Activated CD8-positive, alpha-beta memory T cell treated with anti-CD3 and anti-CD28 coated beads, Interleukin-2, amount 10 ng/mL, durations not matched to agents 7 days and 5 days (primary cell): ENCODE results near the gene PKIB. TPM values are rescaled to one million over a fixed set of nuclear protein-coding genes. Genes with fewer than 3 reads are reported as not detected.
A peak's percentile ranks its signal among the peaks of the same experiment; 100 is the strongest.

ENCODE experiments used
- ATAC-seq: fragments of 150-1000 bp; cut with Tn5 transposase; one replicate; pipeline ENCODE4 v1.10.0; 2021; ENCODE audit warnings: moderate library complexity
- CTCF ChIA-PET: fragments of 350-600 bp; sonication (Branson Sonifier 250); formaldehyde crosslinking; loops from one replicate; lab custom pipeline; 2021; ENCODE audit warnings: antibody characterized with exemption; lab: Charles Lee
- DNase-seq: peaks from one replicate; pipeline ENCODE4 v3.0.0-alpha.2; 2020
- H3K27ac Mint-ChIP-seq: one replicate; pipeline ENCODE4 v1.8.0; 2021; ENCODE audit warnings: mild to moderate bottlenecking, mixed read lengths
- H3K27me3 Mint-ChIP-seq: one replicate; pipeline ENCODE4 v1.8.0; 2021; ENCODE audit warnings: mixed read lengths
- H3K36me3 Mint-ChIP-seq: one replicate; pipeline ENCODE4 v1.8.0; 2021; ENCODE audit warnings: mild to moderate bottlenecking, mixed read lengths
- H3K4me1 Mint-ChIP-seq: one replicate; pipeline ENCODE4 v1.8.0; 2021; ENCODE audit warnings: mixed read lengths
- H3K4me3 Mint-ChIP-seq: one replicate; pipeline ENCODE4 v1.8.0; 2021; ENCODE audit warnings: mild to moderate bottlenecking, moderate library complexity, mixed read lengths
- H3K9me3 Mint-ChIP-seq: one replicate; pipeline ENCODE4 v1.8.0; 2022; ENCODE audit warnings: low read depth, mixed read lengths
- total RNA-seq, 2 experiments: library from RNA; stranded (reverse); gene quantifications; one replicate each; pipeline ENCODE4 v1.2.3, GENCODE V29; 2021

Gene PKIB
- total RNA-seq, 2 experiments from 2014 or later = 0.47 to 0.91 TPM

DNA sequence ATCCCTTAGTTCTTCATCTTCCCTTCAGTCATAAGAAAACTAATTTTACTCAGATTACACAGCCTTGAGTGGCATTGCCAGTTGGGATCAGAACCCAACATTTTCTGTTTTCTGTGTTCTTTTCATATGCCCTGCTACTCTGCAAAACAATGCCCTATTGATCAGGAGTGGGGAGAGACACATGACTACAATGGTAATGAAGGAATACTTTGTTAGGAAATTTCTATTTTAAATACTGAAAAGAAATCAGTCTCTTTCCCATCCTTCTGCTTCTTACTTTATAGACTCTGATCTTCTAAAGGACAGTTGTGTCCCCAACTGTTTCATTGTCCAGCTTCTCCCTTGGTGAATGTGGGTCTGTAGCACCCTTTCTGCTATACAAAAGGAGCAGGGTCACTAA, 5.5 kb upstream of the PKIB start:
- H3K27ac Mint-ChIP-seq = no peak overlapping the region
- no peak overlapping the region for H3K4me3 Mint-ChIP-seq
- ATAC-seq (no peak), DNase-seq (no peak)
- H3K27me3 Mint-ChIP-seq = peaks cover 18% of the 10 kb centered on the region
- no peaks in the 10 kb centered on the region for H3K36me3 Mint-ChIP-seq
- peaks cover 4% of the 10 kb centered on the region for H3K4me1 Mint-ChIP-seq
- CTCF ChIA-PET = no interaction called here
- no peaks in the 10 kb centered on the region for H3K9me3 Mint-ChIP-seq

DNA sequence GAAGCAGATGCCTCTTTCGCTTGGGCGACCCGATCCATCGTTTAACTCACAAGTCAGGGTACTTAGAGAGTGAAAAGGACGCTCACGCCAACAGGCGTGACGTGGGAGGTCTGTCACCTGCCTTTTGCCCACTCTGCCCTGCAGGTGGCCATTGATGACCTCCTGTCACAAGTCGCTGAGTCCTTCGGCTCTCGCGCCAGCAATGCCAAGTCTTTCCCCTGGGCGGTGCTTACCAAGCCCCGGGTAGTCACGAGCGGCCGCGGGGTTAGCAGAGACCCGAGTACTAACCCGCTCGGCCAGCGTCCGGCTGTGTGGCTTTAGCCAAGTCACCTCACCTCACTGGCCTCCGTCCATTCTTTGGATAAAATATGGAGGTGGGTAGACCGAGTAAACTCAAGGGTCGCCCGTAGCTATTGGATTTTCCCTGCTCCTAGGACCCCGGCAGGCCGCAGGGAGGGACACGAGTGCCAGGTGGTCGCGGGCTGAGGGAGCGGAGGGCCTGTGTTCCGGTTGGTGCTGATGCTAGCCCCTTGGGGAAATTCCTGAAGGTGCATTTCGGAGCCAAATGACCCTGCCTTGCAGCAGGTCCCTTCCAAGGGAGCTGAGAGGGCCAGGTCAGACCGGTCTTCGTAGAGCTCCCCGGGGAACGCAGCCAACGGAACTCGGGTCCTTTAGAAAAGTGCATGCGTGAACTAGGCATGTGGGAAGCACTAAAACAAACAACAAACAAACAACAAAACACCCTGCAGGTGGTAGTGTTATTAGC, 668 bp downstream of the PKIB start:
- Mint-ChIP-seq H3K27ac (no peak overlapping the region), H3K4me3 (peak overlapping the region; percentile 70), H3K27me3 (peaks cover 52% of the 10 kb centered on the region), H3K9me3 (no peaks in the 10 kb centered on the region), H3K4me1 (peaks cover 16% of the 10 kb centered on the region), H3K36me3 (no peaks in the 10 kb centered on the region)
- CTCF ChIA-PET = no interaction called here
- peak; percentile 30 for ATAC-seq
- DNase-seq = no peak

DNA sequence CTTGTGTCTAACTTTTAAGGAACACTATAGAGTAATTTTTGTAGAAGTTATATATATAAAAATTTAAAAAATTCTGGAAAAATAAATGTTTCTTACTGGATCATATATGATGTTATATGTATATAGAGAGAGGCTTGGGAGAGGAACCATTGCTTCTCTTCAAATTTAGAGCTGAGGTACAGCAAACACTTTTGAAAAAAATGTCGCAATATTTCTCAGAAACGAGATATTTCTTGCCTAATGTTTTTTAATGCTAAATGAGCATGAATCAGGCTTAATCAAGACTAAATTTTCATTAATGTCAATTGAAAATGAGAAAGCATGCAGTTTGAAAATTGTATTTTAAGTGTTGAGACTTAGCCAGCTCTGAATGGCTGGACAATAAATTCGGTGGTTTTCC, 2.6 kb downstream of the PKIB start:
- no peak for DNase-seq
- CTCF ChIA-PET = no interaction called here
- ATAC-seq = no peak
- Mint-ChIP-seq H3K4me1 (peaks cover 16% of the 10 kb centered on the region), H3K36me3 (no peaks in the 10 kb centered on the region), H3K4me3 (no peak overlapping the region), H3K27ac (no peak overlapping the region), H3K27me3 (peaks cover 55% of the 10 kb centered on the region), H3K9me3 (no peaks in the 10 kb centered on the region)

- Mint-ChIP-seq H3K27ac (no peak overlapping the region), H3K27me3 (peaks cover 45% of the 10 kb centered on the region), H3K9me3 (no peaks in the 10 kb centered on the region), H3K4me1 (peaks cover 16% of the 10 kb centered on the region), H3K36me3 (no peaks in the 10 kb centered on the region), H3K4me3 (no peak overlapping the region)
- DNase-seq (no peak), ATAC-seq (no peak)
- CTCF ChIA-PET = no interaction called here
These were observed 4.1 kb downstream of the PKIB start for GRCh38 chr6:122614303-122614702.

DNA sequence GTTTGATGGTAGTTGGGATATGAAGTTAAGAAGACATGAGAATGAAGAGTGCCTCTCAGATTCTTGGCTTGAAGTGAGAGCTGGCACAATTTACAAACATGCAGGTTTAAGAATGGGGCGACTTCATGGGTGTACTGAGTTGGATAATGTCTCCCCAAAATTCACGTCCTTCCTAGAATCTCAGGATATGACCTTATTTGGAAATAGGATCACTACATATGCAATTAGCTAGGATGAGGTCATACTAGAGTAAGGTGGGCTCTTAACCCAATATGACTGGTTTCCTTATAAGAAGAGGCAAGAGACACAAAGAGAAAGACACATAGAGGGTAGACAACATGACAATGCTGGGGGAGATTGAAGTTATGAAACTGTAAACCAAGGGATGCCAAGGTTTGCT, 5.2 kb downstream of the PKIB start:
- no peak overlapping the region for H3K27ac Mint-ChIP-seq
- ATAC-seq (no peak), DNase-seq (no peak)
- H3K4me1 Mint-ChIP-seq = peaks cover 8% of the 10 kb centered on the region
- no peaks in the 10 kb centered on the region for H3K9me3 Mint-ChIP-seq
- no peak overlapping the region for H3K4me3 Mint-ChIP-seq
- no peaks in the 10 kb centered on the region for H3K36me3 Mint-ChIP-seq
- peaks cover 39% of the 10 kb centered on the region for H3K27me3 Mint-ChIP-seq
- CTCF ChIA-PET = no interaction called here

- H3K4me3 Mint-ChIP-seq = no peak overlapping the region
- CTCF ChIA-PET = no interaction called here
These were observed 6.7 kb downstream of the PKIB start for GRCh38 chr6:122616877-122617276.

GRCh38 chr6:122619309-122619708, 9.1 kb downstream of the PKIB start:
- no peaks in the 10 kb centered on the region for H3K36me3 Mint-ChIP-seq
- no peak overlapping the region for H3K27ac Mint-ChIP-seq
- H3K9me3 Mint-ChIP-seq = no peaks in the 10 kb centered on the region
- no peak overlapping the region for H3K4me3 Mint-ChIP-seq
- DNase-seq (no peak), ATAC-seq (no peak)
- peaks cover 16% of the 10 kb centered on the region for H3K27me3 Mint-ChIP-seq
- CTCF ChIA-PET = interaction anchor here (0.7 to 0.8 kb wide), 2 partner anchors 9 to 12 kb away, joined by 3 read pairs; no protein-coding TSS in a partner anchor
- no peaks in the 10 kb centered on the region for H3K4me1 Mint-ChIP-seq

More at GRCh38 chr6:122616877-122617276, 6.7 kb downstream of the PKIB start:
- Mint-ChIP-seq H3K4me1 (no peaks in the 10 kb centered on the region), H3K27me3 (peaks cover 24% of the 10 kb centered on the region), H3K27ac (no peak overlapping the region), H3K9me3 (no peaks in the 10 kb centered on the region), H3K36me3 (no peaks in the 10 kb centered on the region)
- ATAC-seq (no peak), DNase-seq (no peak)

DNA sequence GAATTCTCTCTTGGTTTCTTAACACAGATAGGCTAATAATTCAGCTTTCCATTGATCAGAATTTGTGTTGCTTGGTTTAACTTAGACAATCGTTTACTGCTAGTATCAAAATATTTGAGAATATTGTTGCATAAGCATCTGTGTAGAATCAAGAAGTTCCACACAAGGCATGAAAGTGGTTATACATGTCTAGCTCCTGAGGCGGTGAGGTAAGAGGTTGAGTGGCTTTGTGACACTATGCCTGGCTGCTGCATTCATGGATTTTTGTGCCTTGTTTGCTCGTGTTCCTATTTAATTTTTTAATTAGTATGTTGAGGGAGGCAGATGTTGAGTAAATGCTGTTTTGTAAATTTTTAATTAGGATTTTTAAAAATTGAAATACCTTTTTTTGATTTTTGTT, 10.2 kb downstream of the PKIB start:
- no peak overlapping the region for H3K4me3 Mint-ChIP-seq
- H3K27me3 Mint-ChIP-seq = peaks cover 12% of the 10 kb centered on the region
- H3K4me1 Mint-ChIP-seq = no peaks in the 10 kb centered on the region
- DNase-seq (no peak), ATAC-seq (no peak)
- H3K9me3 Mint-ChIP-seq = no peaks in the 10 kb centered on the region
- H3K27ac Mint-ChIP-seq = no peak overlapping the region
- H3K36me3 Mint-ChIP-seq = no peaks in the 10 kb centered on the region
- CTCF ChIA-PET = no interaction called here

DNA sequence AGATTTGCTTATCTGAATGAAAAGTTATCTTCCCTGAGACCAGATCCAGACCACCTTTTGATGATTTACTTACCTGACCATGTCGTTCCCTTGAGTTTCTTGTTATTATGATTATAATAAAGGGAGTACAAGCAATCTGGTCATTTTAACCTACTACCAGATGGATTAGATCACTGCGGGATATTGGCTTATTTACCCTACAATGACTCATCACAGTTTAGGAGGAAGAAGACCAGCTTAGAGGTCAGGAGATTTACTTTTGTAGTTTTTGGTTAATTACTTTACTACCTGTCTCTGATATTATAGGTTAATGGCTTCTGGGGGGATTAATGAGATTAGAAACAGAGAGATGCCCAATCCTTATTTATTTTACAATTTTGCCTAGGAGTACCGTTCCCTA, 10.7 kb downstream of the PKIB start:
- CTCF ChIA-PET = no interaction called here
- Mint-ChIP-seq H3K4me1 (no peaks in the 10 kb centered on the region), H3K27me3 (peaks cover 9% of the 10 kb centered on the region), H3K9me3 (no peaks in the 10 kb centered on the region), H3K4me3 (no peak overlapping the region), H3K27ac (no peak overlapping the region), H3K36me3 (no peaks in the 10 kb centered on the region)
- DNase-seq = no peak
- ATAC-seq = no peak

DNA sequence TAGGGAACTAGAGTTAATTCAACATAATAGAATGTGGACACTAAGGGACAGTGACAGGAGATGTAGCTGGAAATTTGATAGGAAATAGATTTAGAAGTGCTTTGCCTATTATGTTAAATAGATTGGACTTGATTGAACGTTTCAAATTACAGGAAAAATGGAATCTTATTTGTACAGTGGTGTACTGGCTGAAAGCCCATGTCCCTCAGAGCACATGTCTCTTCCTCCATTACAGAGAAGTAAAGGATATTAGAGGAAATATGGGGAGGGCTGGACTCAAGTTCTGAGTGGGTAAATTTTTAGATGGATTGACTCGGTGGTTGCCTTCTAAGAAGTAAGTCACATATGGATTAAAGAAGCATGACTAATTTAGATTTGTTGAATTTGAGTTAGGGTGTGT, 11.4 kb downstream of the PKIB start:
- CTCF ChIA-PET = no interaction called here
- no peak overlapping the region for H3K4me3 Mint-ChIP-seq
- no peak overlapping the region for H3K27ac Mint-ChIP-seq
- H3K9me3 Mint-ChIP-seq = no peaks in the 10 kb centered on the region
- no peaks in the 10 kb centered on the region for H3K4me1 Mint-ChIP-seq
- DNase-seq (no peak), ATAC-seq (no peak)
- H3K27me3 Mint-ChIP-seq = peaks cover 5% of the 10 kb centered on the region
- H3K36me3 Mint-ChIP-seq = no peaks in the 10 kb centered on the region

GRCh38 chr6:122622479-122622878, 12.3 kb downstream of the PKIB start:
- Mint-ChIP-seq H3K4me3 (no peak overlapping the region), H3K9me3 (no peaks in the 10 kb centered on the region), H3K27ac (no peak overlapping the region), H3K36me3 (no peaks in the 10 kb centered on the region), H3K4me1 (no peaks in the 10 kb centered on the region), H3K27me3 (peaks cover 3% of the 10 kb centered on the region)
- DNase-seq (no peak), ATAC-seq (no peak)
- CTCF ChIA-PET = no interaction called here

DNA sequence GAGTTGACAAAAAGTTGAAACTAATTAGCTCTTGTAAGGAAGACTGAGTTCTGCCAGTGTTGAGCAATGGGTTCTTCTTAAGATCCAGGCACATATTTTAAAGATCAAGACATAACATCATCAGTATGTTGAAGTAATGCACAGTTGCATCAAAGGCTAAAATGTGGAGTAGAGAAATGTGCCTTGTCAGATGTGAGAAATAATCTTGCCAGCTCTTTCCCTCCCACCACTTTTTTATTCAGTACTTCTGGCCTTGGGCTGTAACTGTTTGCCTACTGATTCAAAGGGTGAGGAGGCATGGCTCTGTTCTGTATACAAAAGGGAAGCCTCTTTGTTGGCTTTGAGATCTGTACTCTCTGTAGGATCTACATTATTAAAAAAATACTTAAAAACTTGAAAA, 13.1 kb downstream of the PKIB start:
- no peaks in the 10 kb centered on the region for H3K4me1 Mint-ChIP-seq
- no peak for DNase-seq
- ATAC-seq = no peak
- H3K36me3 Mint-ChIP-seq = no peaks in the 10 kb centered on the region
- no peak overlapping the region for H3K27ac Mint-ChIP-seq
- no peaks in the 10 kb centered on the region for H3K9me3 Mint-ChIP-seq
- H3K4me3 Mint-ChIP-seq = no peak overlapping the region
- peaks cover 3% of the 10 kb centered on the region for H3K27me3 Mint-ChIP-seq
- CTCF ChIA-PET = no interaction called here

DNA sequence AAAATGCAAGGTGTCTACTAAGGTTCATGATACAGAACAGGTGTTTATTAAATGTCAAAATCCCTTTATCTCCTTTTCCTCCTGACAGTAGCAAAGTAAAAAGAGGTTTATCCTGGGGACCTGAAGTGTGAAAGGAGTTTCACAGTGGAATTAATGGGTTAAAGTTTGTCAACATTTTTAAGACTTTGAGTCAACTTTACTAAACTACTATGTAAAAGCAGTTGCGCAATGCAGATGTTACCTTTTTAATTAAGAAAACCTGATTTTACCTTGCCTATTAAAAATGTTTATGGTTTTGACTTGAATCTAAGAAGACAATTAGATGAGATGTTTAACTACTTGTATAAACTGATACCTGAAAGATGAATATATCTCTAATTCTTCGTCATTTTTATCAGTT, 14.6 kb downstream of the PKIB start:
- H3K4me1 Mint-ChIP-seq = no peaks in the 10 kb centered on the region
- CTCF ChIA-PET = no interaction called here
- no peak overlapping the region for H3K27ac Mint-ChIP-seq
- H3K9me3 Mint-ChIP-seq = no peaks in the 10 kb centered on the region
- H3K4me3 Mint-ChIP-seq = no peak overlapping the region
- DNase-seq (no peak), ATAC-seq (no peak)
- H3K36me3 Mint-ChIP-seq = no peaks in the 10 kb centered on the region
- H3K27me3 Mint-ChIP-seq = peaks cover 3% of the 10 kb centered on the region

DNA sequence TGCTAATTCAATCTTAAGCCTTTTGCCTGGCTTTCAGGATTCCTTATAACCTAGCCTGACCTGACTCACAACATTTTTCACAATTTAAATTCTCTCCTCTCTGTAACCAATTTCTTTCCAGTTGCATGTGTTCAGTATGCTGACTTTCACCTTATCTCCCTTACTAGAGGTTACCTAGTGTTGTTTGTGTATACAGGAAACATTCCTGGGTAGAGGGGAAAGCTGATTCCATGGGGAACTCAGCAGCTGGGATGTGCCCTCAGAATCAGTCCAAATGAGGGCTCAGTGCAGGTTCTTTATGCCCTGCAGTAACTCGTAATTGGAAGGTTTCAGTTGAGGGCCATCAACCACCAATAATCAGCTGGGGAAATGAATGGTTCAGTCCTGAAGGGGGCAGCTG, 18.5 kb downstream of the PKIB start:
- H3K4me1 Mint-ChIP-seq = no peaks in the 10 kb centered on the region
- no peak overlapping the region for H3K27ac Mint-ChIP-seq
- no peak for DNase-seq
- CTCF ChIA-PET = interaction anchor here (1.3 kb wide), 1 partner anchor 9 kb away, joined by 3 read pairs; no protein-coding TSS in a partner anchor
- no peaks in the 10 kb centered on the region for H3K36me3 Mint-ChIP-seq
- no peaks in the 10 kb centered on the region for H3K9me3 Mint-ChIP-seq
- no peak overlapping the region for H3K4me3 Mint-ChIP-seq
- H3K27me3 Mint-ChIP-seq = peaks cover 5% of the 10 kb centered on the region
- ATAC-seq = no peak
